ENCODE data around the gene HTRA2.
A peak's percentile ranks its signal among the peaks of the same experiment; 100 is the strongest.

The HTRA2 gene

DNA sequence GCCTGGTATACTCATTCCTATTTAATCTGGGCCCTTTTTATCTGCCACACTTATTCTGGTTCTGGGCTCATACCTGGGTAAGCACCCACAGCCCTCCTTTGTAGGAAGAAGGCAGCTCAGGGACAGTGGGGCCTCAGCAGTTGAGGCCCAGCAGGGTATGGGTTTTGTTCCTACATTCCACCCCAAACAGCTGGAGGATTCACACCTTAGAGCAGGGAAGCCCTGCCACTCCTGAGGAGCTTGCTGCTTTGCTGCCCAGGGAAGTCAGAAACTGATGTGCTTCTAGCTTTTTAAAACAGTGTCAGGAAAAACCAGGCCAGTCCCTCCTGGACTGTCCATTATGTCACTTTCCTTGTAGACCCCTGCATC, 29.2 kb upstream of the HTRA2 start:
- no peak for DNase-seq (ENCODE audit: low read depth in 2 of 2)

- no peak for DNase-seq (ENCODE audit: low read depth in 2 of 2)
Observed at GRCh38 chr2:74501335-74502071, 28.2 kb upstream of the HTRA2 start.

DNA sequence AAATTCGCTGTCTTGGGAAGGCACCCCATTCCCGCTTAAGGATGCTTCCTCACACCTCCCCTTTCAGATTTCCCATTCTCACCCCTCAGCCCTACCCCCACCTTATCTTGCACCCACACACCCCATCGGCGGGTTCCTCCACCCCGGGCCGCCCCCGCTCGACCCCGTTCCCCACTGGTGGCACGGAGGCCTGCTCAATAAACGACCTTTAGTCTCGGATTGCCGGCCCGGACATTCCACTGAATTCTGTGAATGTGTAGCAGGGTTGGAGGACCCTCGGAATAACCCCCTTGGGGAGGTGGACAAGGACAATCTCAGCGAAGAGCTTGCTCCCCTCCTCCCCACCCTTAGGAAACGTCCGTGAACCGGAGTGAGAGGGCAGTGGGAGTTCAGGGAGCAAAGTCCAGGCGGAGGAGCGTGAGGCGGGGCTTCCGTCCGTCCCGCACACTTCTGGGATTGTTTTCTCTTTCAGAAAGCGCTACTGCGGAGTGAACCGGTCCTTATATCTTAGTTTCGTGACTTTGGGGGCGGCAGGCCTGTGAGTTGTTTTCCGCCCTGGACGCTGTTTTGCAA, 27.5 kb upstream of the HTRA2 start:
- no peak for DNase-seq (ENCODE audit: low read depth in 2 of 2)

GRCh38 chr2:74502720-74503505, 26.8 kb upstream of the HTRA2 start:
- no peak for DNase-seq (ENCODE audit: low read depth in 2 of 2)

DNA sequence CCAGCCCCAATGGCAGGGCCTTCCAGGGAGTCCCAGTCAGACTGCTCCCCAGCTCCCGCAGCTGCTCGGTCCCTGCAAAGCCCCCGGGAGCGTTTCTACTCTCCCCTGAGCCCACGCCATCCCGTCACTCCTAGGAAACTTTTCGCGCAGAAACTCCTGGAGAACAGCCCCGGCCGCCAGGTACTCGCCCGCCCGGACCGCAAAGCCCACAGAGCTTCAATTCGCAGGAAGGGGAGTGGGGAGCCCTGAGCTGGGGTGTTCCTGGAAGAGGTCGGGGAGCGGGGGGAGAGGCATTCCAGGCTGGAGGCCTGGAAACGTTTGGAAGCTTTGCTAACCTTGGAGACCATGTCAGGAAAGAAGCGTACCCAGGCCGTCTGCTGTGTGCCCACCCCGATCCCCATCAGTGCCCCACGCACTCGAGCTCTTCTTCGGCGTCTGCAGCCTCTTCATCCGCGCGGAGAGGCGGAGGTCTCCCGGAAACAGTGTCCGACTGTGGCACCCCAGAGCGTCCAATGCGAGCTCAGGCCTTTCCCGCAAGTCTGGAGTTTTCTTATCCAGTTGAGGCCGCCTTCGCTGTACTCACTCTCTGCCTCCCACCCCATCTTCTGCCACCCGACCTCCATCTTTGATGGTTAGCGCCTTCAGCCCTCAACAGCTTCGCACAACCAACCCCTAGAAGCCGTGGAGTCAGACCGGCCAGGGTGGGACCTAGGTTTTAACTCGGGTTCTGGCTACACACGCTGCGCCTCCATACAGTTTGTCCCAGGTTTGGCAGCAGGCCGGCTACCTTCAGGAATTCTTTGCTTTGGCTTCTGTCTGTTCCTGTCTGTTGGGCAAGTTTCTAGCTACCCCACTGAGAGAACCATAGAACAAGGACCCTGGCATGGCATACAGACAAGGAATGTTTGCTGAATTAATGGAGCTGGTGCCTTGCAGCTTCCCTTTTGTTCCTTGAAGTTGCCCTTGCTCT, 25.9 kb upstream of the HTRA2 start:
- DNase-seq (ENCODE audit: low read depth in 2 of 2) = no peak

DNA sequence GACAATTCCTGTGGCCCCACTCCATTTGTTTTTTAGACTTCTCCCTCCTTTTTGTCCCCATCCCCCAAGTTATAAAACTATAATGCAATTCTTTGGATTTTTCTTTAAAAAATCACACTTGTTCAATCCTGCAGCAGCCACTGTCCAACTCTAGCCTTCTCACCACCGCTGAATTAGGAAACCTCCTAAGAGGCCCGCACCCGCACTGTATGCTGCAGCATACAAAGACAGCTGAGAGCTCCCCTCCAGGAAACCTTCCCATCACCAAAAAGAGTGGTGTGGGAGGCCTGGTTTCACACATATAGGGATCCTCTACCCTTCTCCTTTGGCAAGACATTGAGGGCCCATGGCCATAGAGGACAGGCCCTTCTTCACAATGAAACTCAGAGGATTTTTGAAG, 25.1 kb upstream of the HTRA2 start:
- DNase-seq (ENCODE audit: low read depth in 2 of 2) = no peak

- DNase-seq (ENCODE audit: low read depth in 2 of 2) = no peak
Observed at GRCh38 chr2:74505448-74506246, 24.1 kb upstream of the HTRA2 start.

DNA sequence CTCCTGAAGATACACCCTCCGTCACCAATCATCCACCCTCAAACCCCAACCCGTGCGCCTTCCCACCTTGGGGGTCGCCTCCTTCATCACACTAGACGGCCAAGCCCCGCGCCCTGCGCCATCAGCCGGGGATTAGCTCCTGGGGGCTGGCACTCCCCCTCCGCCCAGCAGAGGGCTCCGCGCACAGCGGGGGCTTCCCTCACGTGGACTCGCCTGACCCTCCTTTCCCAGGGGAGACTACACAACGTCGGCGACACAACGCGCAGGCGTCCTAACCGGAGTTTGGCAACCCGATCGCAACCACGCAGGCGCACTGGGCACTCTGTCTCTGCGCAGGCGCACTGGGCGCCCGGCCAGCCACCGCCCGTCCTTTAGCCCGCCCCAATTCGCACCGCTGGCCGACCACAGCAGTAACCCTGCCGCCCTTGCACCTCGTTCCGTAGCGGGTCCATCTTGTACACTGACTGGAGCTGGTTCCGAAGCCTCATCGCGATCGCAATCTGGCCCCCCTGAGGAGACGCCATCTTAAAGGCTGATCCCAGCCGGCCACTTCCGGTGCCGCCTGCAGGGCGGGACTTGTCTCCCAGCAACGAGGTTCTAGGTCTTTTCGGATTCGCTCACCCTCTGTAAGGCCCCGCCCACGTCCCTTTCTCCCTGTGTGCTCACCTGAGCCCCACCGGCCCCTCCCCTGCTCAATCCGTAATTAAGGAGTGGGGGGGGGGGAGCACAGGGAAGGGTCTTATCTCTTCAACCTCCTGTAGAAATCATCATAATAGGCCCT, 22.4 kb upstream of the HTRA2 start, which contains the start of gene PCGF1:
Gene PCGF1, minus strand, starts transcription at position 551 of the 781 bp plus-strand sequence. Its CDS starts 27 bp downstream, at position 524.
- peak; percentile 96 to 99 for DNase-seq (ENCODE audit: low read depth in 2 of 2)

- no peak for DNase-seq (ENCODE audit: low read depth in 2 of 2)
Observed at GRCh38 chr2:74507926-74508520, 21.7 kb upstream of the HTRA2 start.

DNA sequence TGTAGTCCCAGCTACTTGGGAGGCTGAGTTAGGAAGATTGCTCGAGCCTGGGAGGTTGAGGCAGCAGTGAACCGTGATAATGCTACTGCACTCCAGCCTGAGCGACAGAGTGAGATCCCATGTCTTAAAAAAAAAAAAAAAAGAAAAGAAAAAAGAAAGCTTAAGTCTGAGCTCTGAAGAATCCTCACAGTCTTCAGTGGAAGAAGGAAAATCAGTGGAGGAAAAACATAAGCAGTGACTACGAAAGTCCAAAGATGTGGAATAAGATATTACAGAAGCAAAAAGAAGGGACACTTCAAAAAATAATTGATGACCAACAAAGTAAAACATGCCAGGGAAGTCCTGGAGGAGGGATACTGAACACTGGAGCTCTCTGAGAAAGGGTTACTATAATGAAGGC, 19.5 kb upstream of the HTRA2 start:
- no peak for DNase-seq (ENCODE audit: low read depth in 2 of 2)

DNA sequence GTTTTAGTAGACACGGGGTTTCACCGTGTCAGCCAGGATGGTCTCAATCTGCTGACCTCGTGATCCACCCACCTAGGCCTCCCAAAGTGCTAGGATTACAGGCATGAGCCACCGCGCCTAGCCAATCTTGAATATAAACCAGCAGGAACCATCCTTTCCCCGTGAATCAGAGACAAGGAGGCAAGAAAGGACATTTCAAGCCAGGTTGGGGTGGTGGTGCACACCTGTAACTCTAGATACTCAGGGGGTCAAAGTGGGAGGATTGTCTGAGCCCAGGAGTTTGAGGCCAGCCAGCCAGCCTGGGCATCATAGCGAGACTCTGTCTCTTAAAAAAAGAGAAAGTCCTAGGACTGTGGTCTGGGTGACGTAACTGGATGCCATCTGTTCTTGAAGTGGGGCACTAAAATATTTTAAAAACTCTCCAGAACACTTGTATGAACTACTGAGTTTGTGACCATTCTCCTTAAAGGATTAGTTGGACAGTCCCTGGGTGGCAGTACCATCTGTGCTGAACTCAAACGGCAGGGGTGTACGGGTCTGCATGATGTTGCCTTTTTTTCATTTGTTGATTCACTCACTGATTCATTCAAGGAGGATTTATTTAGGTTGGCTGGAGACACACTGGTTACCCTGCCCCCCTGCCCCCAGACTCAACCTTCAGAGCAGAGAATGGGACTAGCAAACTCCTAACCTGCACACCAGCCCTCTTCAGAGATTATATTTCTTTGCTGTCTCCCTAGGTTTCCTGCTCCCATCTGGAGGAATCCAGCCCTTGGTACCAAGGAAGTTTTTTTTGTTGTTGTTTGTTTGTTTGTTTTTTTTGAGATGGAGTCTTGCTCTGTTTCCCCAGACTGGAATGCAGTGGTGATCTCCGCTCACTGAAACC, 18.4 kb upstream of the HTRA2 start:
- no peak for DNase-seq (ENCODE audit: low read depth in 2 of 2)

DNA sequence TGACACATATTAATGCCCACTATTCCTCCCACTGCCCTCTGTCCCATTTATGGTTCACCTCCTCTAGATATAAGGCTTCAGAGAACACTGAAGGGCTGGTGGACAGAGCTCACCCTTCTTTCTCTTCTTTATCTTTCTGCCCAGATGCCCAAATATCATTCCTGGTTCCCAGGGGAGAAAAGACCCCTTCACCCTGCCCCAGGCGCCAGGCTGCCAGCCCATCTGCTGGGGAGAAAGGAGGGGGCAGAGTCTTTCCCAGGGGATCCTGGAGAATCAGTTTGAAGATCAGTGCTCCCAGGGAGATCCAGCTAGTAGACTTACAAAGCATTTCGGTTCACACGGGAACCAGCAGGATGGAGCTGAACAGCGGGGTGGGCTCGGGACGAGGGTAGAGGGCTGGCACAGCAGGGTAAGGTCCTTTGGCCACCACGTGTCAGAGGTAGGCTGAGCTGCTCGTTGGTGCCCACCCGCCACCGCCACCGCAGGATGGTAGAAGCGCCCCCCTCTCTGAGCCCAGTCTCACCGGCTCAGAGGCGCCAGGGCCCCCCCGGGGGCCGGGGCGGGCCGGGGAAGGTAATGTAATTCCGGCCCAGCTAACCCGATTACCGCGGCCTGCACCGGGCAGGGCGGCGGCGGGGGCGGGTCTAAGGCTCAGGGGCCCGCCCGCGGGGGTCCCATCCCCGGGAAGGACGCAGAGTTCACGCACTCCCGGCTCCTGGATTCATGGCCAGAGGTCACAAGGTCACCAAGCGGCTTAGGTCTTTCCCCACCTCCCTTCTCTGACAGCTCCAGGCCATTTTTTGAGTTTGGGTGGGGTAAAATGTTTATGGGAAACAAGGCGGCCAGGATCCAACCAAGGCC, 16.8 kb upstream of the HTRA2 start:
- DNase-seq (ENCODE audit: low read depth in 2 of 2) = no peak

- no peak for DNase-seq (ENCODE audit: low read depth in 2 of 2)
Observed at GRCh38 chr2:74513605-74514367, 15.9 kb upstream of the HTRA2 start.

- no peak for DNase-seq (ENCODE audit: low read depth in 2 of 2)
Observed at GRCh38 chr2:74514368-74515270, 15.1 kb upstream of the HTRA2 start, which contains the start of gene TLX2. TSS of gene TLX2 (plus strand) at chr2:74514450. CDS start at chr2:74514807, 357 bp downstream.

- DNase-seq (ENCODE audit: low read depth in 2 of 2) = no peak
Observed at GRCh38 chr2:74515271-74515980, 14.3 kb upstream of the HTRA2 start.
